ENCODE measurements around the gene HACD2. TPM values are rescaled to one million over a fixed set of nuclear protein-coding genes. Genes with fewer than 3 reads are reported as not detected.

HACD2 gene
- total RNA-seq, 2 experiments from 2014 or later = 25.9 TPM

DNA sequence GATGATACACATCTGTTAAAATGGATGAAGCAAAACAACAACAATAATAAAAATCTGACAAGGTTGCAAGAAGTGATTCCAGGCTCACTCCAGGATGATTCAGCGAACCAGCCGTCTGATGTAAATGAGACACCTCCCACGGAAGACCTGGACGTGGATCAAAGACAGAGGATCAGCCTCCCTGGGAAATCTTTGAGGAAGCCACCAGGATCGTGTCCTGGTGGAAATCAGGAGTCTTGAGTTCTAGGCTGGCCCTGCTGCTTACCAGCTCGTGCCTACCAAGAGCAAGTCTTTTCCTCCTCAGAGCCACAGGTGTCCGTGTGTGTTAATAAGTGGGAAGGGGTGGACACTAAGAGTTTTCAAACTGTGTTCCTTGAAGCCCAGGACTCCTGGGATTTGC lies 120.6 kb downstream of the HACD2 start:
- H3K9me3 Mint-ChIP-seq = no peaks in the 10 kb centered on the region
- DNase-seq = no peak
- CTCF ChIA-PET = interaction anchor here (0.6 to 1.2 kb wide), 2 partner anchors 115 to 178 kb away, joined by 3 read pairs; no protein-coding TSS in a partner anchor
- H3K27ac Mint-ChIP-seq = no peak overlapping the region
- no peak overlapping the region for H3K4me3 Mint-ChIP-seq
- H3K27me3 Mint-ChIP-seq (ENCODE audit: low read depth) = peaks cover 2% of the 10 kb centered on the region
- no peaks in the 10 kb centered on the region for H3K4me1 Mint-ChIP-seq (ENCODE audit: low read depth)
- intact Hi-C loops (cut with micrococcal nuclease) = no loop called here
- no peaks in the 10 kb centered on the region for H3K36me3 Mint-ChIP-seq (ENCODE audit: low read depth)

DNA sequence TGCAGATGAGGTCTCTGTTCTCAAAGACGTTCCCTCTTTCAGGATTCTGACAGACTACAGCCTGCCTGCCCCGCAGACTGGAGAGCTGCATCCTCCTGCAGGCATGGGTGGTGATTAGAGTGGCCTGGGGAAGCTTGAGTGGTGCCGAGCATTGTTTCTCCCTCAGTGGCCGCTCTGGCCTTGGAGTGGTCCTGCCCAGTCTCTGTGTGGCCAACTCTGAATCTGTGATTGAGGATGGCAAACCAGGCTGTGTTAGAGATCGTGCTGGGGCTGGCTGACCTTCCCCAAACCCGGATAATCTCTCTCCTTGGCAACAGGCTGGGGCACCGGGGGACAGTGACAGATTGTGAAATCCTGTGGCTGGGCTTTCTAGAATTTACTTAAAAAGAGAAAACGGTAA lies 125.0 kb downstream of the HACD2 start:
- CTCF ChIA-PET = no interaction called here
- Mint-ChIP-seq H3K4me3 (no peak overlapping the region), H3K27ac (no peak overlapping the region), H3K4me1 (ENCODE audit: low read depth) (no peaks in the 10 kb centered on the region), H3K27me3 (ENCODE audit: low read depth) (peaks cover 14% of the 10 kb centered on the region), H3K9me3 (no peaks in the 10 kb centered on the region), H3K36me3 (ENCODE audit: low read depth) (no peaks in the 10 kb centered on the region)
- no peak for DNase-seq
- intact Hi-C loops (cut with micrococcal nuclease) = no loop called here

DNA sequence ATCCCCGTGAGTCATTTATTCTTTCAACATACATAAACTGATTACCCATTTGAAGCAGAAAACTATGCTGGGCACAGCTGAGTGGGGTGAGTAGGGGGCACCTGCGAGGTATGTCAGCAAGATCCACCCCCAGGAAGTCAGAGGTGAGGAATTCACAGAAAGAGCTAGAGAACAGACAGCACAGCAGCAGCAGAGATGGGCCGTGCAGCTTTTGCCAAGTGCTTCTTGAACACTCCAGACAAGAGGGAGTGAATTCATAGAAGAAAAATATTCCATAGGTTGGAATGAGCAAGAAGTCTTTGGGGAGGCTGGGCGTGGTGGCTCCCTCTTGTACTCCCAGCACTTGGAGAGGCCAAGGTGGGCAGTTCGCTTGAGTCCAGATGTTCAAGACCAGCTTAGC lies 126.6 kb downstream of the HACD2 start:
- H3K36me3 Mint-ChIP-seq (ENCODE audit: low read depth) = no peaks in the 10 kb centered on the region
- DNase-seq = no peak
- peaks cover 23% of the 10 kb centered on the region for H3K27me3 Mint-ChIP-seq (ENCODE audit: low read depth)
- H3K4me3 Mint-ChIP-seq = no peak overlapping the region
- no peaks in the 10 kb centered on the region for H3K4me1 Mint-ChIP-seq (ENCODE audit: low read depth)
- no peak overlapping the region for H3K27ac Mint-ChIP-seq
- intact Hi-C loops (cut with micrococcal nuclease) = no loop called here
- no peaks in the 10 kb centered on the region for H3K9me3 Mint-ChIP-seq
- CTCF ChIA-PET = interaction anchor here (1.7 kb wide), 1 partner anchor 10 kb away, joined by 6 read pairs; the partner anchor contains the start of gene ADCY5

DNA sequence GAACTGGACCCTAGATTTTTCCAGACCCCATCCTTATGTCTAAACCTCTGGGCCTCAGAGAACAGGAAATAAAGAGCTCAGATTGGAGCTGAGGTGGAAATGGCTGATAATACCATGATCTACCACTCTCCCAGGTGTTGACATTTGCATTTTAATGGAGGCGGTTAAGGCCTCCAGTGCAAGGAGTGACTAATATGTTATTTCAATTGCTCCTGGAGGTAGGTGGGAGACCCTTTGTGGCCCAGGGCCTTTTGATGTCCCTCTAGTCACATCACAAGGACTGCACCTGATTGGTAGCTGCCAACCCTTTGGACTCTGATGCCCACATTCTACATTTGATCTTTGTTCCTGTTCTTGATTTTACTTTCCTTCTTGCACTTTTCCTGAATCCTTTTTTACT lies 127.0 kb downstream of the HACD2 start:
- Mint-ChIP-seq H3K27ac (no peak overlapping the region), H3K4me3 (no peak overlapping the region), H3K9me3 (no peaks in the 10 kb centered on the region), H3K27me3 (ENCODE audit: low read depth) (peaks cover 23% of the 10 kb centered on the region), H3K36me3 (ENCODE audit: low read depth) (no peaks in the 10 kb centered on the region), H3K4me1 (ENCODE audit: low read depth) (no peaks in the 10 kb centered on the region)
- DNase-seq = no peak
- intact Hi-C loops (cut with micrococcal nuclease) = no loop called here
- CTCF ChIA-PET = interaction anchor here (1.7 kb wide), 1 partner anchor 9 kb away, joined by 6 read pairs; the partner anchor contains the start of gene ADCY5

DNA sequence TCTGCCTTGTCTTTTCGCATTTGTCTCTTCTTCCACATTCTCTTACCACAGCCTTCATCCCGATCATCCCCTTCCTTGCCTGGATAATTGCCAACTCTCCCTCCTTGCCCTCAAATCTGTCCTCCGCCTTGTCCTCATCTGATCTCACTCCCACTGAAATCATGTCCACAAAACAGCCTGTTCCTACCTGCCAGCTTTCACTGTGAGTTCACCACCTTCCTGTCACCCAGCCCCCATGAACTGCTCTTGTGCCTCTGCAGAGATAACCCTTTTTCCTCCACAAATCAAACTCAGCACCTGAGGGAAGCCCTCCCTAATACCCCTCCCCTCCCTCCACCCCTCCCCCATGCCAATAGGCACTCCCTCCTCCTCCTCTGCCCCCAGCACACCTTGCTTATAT lies 131.2 kb downstream of the HACD2 start:
- no peak for DNase-seq
- intact Hi-C loops (cut with micrococcal nuclease) = no loop called here
- no peaks in the 10 kb centered on the region for H3K9me3 Mint-ChIP-seq
- no peak overlapping the region for H3K27ac Mint-ChIP-seq
- no peaks in the 10 kb centered on the region for H3K36me3 Mint-ChIP-seq (ENCODE audit: low read depth)
- CTCF ChIA-PET = no interaction called here
- H3K4me1 Mint-ChIP-seq (ENCODE audit: low read depth) = no peaks in the 10 kb centered on the region
- peaks cover 39% of the 10 kb centered on the region for H3K27me3 Mint-ChIP-seq (ENCODE audit: low read depth)
- no peak overlapping the region for H3K4me3 Mint-ChIP-seq

DNA sequence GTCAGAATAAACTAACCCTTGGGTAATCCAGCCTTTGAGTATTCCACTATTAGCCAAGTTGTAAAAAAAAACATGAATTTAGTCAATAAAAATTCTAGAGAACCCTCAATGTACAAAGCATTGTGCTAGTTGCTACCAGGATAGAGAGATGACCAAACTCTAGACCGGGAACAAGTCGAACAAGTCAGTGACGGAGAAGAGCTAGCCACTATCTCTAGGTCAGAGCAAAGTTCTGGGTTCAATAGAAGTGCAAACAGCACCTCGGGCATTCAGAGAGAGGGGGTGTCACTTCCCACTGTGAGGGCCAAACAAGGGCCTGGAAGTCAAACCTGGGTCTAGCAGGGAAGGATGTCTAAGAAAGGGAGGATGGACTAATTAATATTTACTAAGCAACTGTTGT lies 133.7 kb downstream of the HACD2 start:
- Mint-ChIP-seq H3K9me3 (no peaks in the 10 kb centered on the region), H3K36me3 (ENCODE audit: low read depth) (no peaks in the 10 kb centered on the region), H3K27ac (no peak overlapping the region), H3K27me3 (ENCODE audit: low read depth) (peaks cover 42% of the 10 kb centered on the region), H3K4me3 (no peak overlapping the region), H3K4me1 (ENCODE audit: low read depth) (peaks cover 2% of the 10 kb centered on the region)
- DNase-seq = no peak
- CTCF ChIA-PET = interaction anchor here (1.2 kb wide), 1 partner anchor 107 kb away, joined by 3 read pairs; no protein-coding TSS in a partner anchor
- intact Hi-C loops (cut with micrococcal nuclease) = no loop called here

DNA sequence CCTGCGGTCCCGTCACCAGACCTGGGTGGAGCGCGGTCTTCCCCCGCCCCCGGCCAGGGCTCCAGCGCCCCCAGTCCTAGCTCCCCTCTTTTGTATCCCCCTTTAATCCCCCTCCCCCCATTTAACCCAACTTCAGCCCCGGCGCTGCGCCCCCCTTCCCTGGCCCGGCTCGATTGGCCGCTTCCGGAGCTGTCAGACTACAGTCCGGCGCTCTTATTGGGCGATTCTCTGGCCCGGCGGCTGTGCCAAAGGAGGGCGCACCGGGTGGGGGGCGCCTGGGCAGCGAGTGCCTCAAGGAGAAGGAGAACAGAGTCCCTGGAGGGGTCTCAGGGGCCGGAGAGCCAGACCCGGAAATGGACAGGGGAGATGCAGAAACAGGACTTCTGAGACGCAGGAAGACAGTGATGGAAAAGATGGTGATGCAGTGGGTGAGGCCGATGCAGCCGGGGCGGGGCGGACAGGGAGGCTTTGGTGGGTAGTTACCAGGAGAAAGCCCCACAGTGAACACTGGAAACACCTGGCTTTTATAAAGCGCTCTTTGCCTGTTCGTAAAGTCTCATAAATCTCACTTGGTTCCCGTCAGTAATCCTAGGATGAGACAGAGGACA lies 134.8 kb downstream of the HACD2 start:
- H3K4me1 Mint-ChIP-seq (ENCODE audit: low read depth) = peaks cover 2% of the 10 kb centered on the region
- H3K36me3 Mint-ChIP-seq (ENCODE audit: low read depth) = no peaks in the 10 kb centered on the region
- intact Hi-C loops (cut with micrococcal nuclease) = loop anchor here (2.0 kb wide), 2 partner anchors 39 to 109 kb away; no protein-coding TSS in a partner anchor
- H3K4me3 Mint-ChIP-seq = peak overlapping the region; percentile 17
- peaks cover 45% of the 10 kb centered on the region for H3K27me3 Mint-ChIP-seq (ENCODE audit: low read depth)
- H3K27ac Mint-ChIP-seq = no peak overlapping the region
- CTCF ChIA-PET = interaction anchor here (0.7 to 1.2 kb wide), 2 partner anchors 20 to 108 kb away, joined by 3 to 4 read pairs; no protein-coding TSS in a partner anchor
- DNase-seq = no peak
- no peaks in the 10 kb centered on the region for H3K9me3 Mint-ChIP-seq

DNA sequence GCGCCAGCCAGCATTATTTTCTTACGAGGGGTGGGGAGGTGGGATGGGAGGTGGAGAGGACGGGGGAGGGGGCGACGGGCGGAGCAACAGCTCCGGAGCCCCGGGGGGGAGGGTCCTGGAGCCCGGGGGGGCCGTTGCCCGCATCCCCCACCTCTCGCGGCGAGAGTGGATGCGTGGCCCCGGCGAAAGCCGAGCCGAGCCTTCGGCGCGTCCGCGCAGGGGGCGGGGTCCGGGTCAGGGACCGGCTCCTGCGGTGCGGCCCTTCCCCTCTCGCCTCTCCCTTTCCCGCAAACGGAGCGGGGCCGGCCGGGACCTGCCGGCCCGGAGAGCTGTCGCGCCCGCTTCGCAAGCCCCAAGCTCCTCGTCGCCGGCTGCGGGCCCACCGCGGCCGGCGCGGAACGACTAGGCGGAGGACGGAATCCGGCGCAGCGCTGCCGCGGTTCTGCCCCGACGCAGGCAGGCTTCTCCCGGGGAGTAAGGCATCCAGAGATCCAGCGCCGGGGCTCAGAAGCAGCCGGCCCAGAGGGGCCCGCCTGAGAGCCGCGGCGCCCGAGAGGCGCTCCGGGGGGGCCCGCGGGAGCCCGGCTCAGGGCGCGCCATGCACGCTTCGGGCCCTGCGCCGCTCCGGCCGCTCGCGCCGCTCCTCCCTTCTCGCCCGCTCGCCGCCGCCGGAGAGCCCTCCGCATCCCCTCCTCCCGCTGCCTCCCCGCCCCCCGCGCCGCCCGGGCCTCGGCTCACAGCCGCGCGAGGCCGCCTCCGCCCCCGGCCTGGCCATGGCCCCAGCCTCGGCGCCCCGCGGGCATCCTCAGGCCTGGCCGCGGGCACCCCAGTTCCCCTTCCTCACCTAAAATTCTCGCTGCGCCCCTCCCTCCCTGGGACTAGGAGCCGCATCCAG lies 135.5 kb downstream of the HACD2 start:
- no peak overlapping the region for H3K27ac Mint-ChIP-seq
- CTCF ChIA-PET = interaction anchor here (0.6 to 2.4 kb wide), 5 partner anchors 9 to 129 kb away, joined by 3 to 6 read pairs (median 3); no protein-coding TSS in a partner anchor
- no peaks in the 10 kb centered on the region for H3K9me3 Mint-ChIP-seq
- peaks cover 2% of the 10 kb centered on the region for H3K4me1 Mint-ChIP-seq (ENCODE audit: low read depth)
- DNase-seq = no peak
- no peak overlapping the region for H3K4me3 Mint-ChIP-seq
- intact Hi-C loops (cut with micrococcal nuclease) = loop anchor here (2.0 kb wide), 2 partner anchors 39 to 109 kb away; no protein-coding TSS in a partner anchor
- H3K36me3 Mint-ChIP-seq (ENCODE audit: low read depth) = no peaks in the 10 kb centered on the region
- H3K27me3 Mint-ChIP-seq (ENCODE audit: low read depth) = peaks cover 49% of the 10 kb centered on the region

DNA sequence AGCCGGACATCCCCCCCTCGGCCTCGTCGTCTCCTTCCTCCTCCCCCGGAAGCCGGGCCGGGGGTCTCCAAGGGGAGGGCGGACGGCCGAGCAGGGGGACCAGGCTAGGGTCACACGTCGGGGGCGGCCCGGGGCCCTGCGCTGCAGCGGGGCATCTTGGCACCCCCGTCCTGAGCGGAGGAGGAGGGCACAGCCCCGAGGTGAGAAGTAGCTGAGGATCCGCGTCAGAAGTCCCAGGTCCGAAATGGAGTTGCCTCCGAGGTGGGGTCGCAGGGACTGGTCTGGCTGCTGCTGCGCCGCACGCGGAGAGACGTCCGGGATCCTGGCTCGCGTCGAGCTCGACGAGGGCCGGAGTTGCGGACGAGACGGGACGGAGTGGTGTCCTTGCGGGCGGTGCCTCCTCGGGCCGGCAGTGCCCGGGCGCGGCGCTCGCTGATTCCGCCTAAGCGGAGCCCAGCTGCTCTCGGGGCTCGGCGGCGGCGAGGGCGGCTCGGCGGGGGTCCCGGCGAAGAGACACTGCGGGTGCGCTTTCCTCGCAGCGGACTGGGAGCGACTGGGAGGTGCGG lies 136.2 kb downstream of the HACD2 start, which contains the start of gene ADCY5:
Gene ADCY5 (minus strand): TSS at position 555 of the 566 bp plus-strand sequence. CDS start 545 bp downstream, at position 10.
- DNase-seq = no peak
- intact Hi-C loops (cut with micrococcal nuclease) = loop anchor here (2.0 kb wide), 2 partner anchors 40 to 110 kb away; no protein-coding TSS in a partner anchor
- H3K36me3 Mint-ChIP-seq (ENCODE audit: low read depth) = no peaks in the 10 kb centered on the region
- no peaks in the 10 kb centered on the region for H3K9me3 Mint-ChIP-seq
- H3K27me3 Mint-ChIP-seq (ENCODE audit: low read depth) = peaks cover 51% of the 10 kb centered on the region
- peaks cover 2% of the 10 kb centered on the region for H3K4me1 Mint-ChIP-seq (ENCODE audit: low read depth)
- peak within 1 kb of the TSS; percentile 45 for H3K4me3 Mint-ChIP-seq
- CTCF ChIA-PET = interaction anchor here (0.6 to 2.4 kb wide), 5 partner anchors 10 to 128 kb away, joined by 3 to 6 read pairs (median 3); no protein-coding TSS in a partner anchor
- H3K27ac Mint-ChIP-seq = no peak within 1 kb of the TSS

DNA sequence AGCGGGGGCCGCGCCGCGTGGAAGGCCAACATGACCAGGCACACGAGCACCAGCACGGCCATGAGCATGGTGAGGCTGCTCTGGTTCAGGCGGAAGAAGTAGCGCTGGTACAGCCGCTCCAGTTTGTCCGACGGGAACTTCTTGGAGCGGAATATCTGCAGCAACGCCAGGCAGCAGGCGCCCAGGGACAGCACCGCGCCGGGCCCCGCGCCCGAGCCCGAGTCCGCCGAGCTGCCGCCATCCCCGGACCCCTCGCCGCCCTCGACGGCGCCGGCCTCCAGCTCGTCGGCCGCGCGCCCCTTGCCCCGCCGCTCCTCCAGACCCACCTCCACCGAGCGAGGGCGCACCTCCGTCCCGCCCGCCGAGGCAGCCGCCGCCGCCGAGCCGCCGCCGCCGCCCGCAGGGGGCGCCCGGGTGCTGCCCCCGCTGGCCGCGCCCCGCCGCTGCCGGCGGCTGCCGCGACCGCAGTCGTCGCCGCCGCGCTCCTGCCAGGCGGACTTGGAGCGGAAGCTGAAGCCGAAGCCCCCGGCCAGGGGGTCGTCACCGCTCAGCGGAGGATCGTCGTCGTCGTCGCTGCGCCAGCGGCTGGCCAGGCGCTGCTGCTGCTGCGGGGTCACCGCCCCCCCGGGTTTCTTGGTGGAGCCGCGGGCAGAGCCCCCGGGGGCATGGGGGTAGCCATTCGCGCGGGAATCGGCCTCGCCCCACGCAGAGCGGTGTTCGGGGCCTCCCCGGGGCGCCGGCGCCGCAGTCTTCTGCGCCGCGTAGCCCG lies 136.9 kb downstream of the HACD2 start:
- no peak overlapping the region for H3K4me3 Mint-ChIP-seq
- no peak overlapping the region for H3K27ac Mint-ChIP-seq
- intact Hi-C loops (cut with micrococcal nuclease) = loop anchor here (2.0 kb wide), 2 partner anchors 41 to 111 kb away; no protein-coding TSS in a partner anchor
- H3K27me3 Mint-ChIP-seq (ENCODE audit: low read depth) = peaks cover 51% of the 10 kb centered on the region
- no peaks in the 10 kb centered on the region for H3K36me3 Mint-ChIP-seq (ENCODE audit: low read depth)
- peak; percentile 43 for DNase-seq
- CTCF ChIA-PET = interaction anchor here (0.9 to 2.4 kb wide), 4 partner anchors 11 to 127 kb away, joined by 3 to 7 read pairs (median 6); no protein-coding TSS in a partner anchor
- peaks cover 2% of the 10 kb centered on the region for H3K4me1 Mint-ChIP-seq (ENCODE audit: low read depth)
- H3K9me3 Mint-ChIP-seq = no peaks in the 10 kb centered on the region

DNA sequence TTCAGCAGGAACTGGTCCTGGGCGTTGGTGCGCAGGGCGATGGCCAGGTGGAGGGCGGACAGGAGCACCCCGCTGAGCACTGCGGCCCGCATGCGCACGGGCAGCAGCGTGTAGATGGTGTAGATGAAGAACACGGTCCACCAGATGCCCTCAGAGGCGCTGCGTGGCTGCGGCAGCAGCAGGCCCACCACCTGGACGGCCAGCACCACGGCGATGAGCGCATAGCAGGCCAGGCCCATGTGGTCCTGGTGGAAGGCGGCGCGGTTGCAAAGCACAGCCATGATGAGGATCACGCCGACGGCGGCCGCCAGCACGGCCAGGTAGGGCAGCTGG lies 137.5 kb downstream of the HACD2 start:
- CTCF ChIA-PET = interaction anchor here (1.3 to 2.4 kb wide), 4 partner anchors 11 to 113 kb away, joined by 4 to 7 read pairs (median 6); no protein-coding TSS in a partner anchor
- no peak overlapping the region for H3K4me3 Mint-ChIP-seq
- H3K27me3 Mint-ChIP-seq (ENCODE audit: low read depth) = peaks cover 54% of the 10 kb centered on the region
- intact Hi-C loops (cut with micrococcal nuclease) = no loop called here
- H3K4me1 Mint-ChIP-seq (ENCODE audit: low read depth) = peaks cover 2% of the 10 kb centered on the region
- no peak for DNase-seq
- H3K9me3 Mint-ChIP-seq = no peaks in the 10 kb centered on the region
- H3K36me3 Mint-ChIP-seq (ENCODE audit: low read depth) = no peaks in the 10 kb centered on the region
- H3K27ac Mint-ChIP-seq = no peak overlapping the region
